GM19468 (cell line): Measurements from ENCODE around the gene GNA14.

Source experiments
- ATAC-seq: cut with Tn5 transposase; IDR thresholded peaks from one replicate; pipeline ENCODE4 v1.9.1; 2021; ENCODE audit warnings: mild to moderate bottlenecking, moderate library complexity, moderate number of reproducible peaks; ENCODE audit not compliant: unreplicated experiment; ENCODE audit errors: extremely low read depth

GNA14 gene

DNA sequence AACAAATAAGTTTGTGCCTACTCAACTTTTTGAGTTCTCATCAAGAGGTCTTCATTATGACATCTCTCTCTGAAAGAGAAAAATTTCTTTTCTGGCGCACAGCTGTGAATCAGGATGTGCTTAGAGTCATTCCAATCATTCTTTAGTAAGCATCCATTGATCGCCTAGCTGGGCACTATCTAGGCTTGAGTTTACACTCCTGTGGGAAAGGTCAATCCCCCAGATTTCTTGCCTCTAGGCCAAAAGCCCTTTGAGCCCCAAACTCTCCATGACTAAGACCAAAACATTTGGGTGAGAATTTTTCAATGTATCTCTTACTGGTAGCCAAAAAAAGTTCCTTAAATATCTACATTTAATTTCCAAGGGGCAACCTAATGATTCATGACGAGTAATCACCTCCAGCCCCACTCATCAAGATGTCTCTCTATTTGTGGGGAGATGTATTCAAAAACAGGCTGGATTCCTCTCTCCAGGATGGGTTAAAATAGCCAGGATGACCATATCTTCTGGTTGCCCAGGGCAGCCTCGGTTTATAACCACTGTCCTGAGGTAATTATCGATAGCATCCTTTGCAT is 101.7 kb downstream of the GNA14 start:
- no peak for ATAC-seq

- no peak for ATAC-seq
These were observed 103.6 kb downstream of the GNA14 start for GRCh38 chr9:77544546-77544945.

- no peak for ATAC-seq
These were observed 104.8 kb downstream of the GNA14 start for GRCh38 chr9:77543131-77543822.

GRCh38 chr9:77541600-77541999 is 106.5 kb downstream of the GNA14 start:
- no peak for ATAC-seq

DNA sequence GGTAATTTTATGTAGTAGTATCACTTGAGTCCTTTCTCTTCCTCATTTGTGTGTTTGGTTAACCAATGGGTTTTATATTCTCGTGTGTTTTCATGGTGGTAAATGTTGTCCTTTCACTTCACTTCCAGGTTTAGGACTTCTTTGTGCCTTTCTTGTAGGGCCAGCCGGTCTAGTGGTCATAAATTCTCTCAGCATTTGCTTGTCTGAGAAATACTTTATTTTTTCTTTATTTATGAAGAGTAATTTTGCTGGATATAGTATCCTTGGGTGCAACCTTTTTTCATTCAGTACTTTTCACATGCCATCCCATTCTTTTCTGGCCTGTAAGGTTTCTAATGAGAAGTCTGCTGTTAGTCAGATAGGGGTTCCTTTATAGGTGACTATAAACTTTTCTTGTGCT is 107.1 kb downstream of the GNA14 start:
- no peak for ATAC-seq

DNA sequence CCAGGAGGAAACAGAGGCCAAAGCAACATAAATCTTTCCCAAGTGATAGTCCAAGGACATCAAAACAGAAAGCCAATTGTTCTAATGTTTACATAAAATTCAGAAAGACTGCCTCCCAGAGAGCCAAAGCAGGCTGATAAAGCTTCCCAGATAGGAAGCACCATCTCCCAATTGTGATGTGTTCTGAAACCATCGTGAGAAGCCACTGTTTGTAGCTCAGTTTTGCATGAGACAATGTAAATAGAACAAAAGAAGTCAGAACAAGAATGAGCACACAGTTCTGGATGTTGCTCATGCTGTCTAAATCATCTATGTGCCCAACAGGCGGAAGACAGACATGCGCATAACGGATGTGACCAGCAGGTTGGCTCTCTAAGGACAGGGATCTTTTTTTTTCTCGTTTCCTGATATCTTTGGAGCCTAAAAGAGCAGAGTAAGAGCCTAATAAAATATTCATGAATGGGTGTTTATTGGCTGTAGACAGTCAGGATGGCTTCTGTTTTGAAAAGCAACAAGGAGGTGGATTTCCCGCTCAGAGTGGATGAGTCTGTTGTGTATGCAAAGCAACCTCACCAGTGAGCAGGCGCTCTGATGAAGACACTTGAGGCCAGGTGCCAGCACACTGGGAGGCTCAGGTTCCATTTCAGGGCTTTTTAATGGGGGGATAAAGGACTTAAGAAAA is 113.6 kb downstream of the GNA14 start:
- ATAC-seq, result no peak

DNA sequence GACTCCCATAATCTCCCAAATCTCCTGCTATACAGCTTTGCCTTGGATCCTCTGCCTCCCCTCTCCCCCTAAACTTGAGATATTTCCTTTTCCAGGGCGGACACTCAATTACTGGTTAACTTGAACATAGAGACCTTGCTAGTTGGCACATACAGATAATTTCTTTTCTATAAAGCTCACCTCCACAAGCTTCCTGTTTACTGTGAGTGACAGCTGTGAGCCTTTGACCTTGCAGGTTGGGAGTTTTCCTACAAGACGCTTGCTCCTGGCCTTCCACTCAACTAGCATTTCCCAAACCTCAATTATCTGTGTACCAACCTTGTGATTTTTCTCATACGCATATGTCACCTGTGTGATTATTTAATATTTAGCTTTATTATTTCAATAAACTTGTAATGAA is 114.5 kb downstream of the GNA14 start:
- no peak for ATAC-seq

DNA sequence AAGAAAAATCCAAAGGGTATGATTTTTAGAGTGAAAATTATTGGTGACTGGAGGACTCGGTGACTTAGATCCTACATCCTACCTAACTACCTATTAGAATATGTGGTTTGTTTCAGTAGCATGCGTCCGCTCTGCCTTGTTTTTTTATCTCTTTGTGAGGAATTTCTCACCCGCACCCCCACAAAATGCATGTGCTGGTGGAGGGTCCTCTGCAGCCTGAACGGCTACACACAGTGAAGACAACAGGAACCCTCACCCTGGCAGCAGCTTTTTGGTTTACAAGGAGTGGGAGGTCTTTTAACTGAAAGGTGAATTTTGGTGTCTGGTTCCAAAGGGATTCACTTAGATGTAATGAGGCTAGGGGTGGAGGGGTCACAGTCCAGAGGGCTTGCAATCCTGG is 115.5 kb downstream of the GNA14 start:
- no peak for ATAC-seq

GRCh38 chr9:77531400-77531799 is 116.7 kb downstream of the GNA14 start:
- no peak for ATAC-seq

GRCh38 chr9:77523891-77524290 is 124.2 kb downstream of the GNA14 start:
- ATAC-seq, result no peak

DNA sequence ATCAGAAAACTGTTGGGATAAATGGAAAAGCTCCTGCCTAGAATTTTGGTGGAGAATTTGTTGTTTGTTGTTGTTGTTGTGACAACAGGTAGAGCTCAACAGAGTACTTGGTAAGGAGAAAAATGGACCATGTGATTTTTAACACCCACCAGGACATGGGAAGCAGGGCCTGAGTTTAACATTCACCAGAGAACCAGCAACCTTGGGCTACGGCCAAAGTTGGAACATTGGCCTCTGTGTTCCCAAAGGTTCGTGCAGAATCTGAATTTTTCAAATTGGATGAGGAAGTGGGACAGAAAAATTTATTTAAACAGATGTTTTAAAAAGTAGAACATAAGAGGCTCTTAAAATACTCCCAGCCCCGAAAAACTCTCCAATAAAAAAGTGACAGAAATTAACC is 127.0 kb downstream of the GNA14 start:
- no peak for ATAC-seq

- ATAC-seq, result no peak
These were observed 129.4 kb downstream of the GNA14 start for GRCh38 chr9:77518688-77519087.

DNA sequence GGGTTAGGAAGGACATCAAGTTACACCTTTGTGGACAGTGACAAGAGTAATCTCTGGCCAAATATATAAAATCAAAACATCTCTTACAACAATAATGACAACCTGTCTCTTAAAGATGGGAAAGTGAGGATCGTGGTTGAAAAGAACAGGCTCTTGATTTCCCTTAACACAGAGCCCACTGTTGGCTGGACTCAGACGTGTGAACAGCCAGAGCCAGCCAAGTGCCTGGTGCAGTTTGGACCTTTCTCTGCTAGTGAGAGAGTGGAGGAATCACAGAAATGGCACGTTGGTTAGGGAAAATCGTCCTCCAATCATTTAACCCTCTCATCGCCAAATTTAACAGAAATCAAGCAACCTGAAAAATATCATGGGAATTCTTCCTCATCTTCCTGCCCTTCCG is 131.3 kb downstream of the GNA14 start:
- ATAC-seq, result no peak

- ATAC-seq, result no peak
These were observed 133.0 kb downstream of the GNA14 start for GRCh38 chr9:77514886-77515711.

DNA sequence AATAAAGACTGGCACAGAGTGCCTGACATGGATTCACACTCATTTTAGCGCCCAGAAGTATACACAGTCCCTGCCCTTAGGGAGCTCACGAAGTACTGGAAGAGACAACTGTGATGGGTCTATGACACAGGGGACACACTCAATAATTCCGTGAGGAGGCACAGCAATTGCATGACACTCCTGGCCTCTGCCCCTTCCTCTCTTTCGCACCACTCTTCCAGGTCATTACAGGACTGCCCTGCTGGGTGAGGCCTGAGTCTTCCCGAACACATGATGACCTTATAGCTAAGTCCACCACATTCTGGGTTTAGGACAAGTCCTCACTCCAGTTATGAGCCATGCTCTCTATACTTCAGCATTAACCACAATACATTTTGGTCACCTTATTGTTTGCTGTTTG is 134.7 kb downstream of the GNA14 start:
- no peak for ATAC-seq

DNA sequence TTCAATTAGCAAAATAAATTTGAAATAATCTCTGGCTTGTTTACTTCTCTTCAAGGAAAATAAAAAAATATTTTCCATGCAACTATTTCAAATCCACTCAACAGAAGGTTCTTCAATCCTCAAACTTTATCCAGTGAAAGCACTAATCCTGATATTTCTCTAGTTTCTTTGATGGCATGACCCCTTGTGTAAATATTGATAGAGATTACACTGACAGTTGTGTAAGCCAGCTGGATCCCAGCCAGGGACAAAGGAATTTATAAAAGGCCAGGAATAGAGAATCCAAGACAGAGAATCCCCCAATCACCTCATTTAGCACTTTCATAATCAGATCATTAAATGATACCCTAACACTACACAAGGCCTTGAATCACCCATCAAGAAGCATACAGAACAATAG is 135.2 kb downstream of the GNA14 start:
- ATAC-seq, result no peak

DNA sequence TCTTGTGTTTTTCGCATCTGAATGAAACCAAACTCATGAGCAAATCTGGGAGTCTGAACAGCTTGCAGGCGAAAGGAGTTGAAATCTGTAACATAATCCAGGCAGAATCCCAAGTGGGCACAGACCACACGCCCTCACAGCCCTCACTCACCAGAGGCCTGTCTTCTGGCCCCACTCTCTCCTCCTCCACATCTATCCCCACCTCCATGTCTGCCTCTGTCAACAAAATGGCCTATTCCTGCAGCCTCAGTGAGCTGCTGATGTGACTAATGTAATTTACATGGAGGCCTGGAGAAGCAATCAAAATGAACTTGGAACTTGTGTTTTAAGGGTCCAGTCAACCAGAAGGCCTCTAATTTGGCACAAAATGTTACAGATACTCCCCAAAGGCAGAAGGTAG is 136.6 kb downstream of the GNA14 start:
- ATAC-seq, result no peak

DNA sequence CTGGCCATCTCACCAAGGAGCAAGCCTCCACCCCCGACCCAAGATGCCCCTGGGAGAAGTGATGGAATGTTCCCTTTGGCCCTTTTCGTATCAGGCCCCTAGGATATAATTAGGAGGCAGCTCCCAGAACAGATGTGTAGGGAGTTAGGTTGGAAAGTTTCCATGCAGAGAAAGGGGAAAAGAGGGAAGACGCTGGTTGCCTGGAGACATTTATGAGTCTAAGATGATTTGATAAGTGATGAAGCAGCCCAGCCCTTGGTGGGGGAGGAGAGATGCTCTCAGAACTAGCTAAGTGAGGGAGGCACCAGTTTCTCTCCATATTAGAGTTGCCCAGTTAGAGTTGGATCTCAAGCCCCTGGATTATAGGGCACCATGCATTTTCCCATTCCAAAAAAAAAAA is 137.5 kb downstream of the GNA14 start:
- ATAC-seq, result no peak

DNA sequence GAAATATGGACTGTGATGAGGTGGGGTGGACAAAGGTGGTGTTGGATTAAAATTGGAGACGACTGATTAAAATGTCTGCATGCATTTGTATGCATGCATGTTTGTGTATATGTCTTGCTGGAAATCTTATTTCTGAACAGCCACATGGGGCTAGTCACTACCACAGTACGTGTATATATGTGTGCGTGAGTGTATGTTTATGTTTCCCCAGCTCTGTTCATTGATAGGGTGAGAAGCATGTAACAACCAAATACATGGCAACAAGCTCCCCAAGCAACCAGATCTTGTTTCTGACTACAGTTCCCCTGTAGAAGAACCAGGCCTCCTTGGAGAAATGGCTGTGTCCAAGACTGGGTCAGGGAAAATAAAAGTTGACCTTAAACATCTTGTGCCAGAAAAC is 139.7 kb downstream of the GNA14 start:
- no peak for ATAC-seq

- no peak for ATAC-seq
These were observed 140.7 kb downstream of the GNA14 start for GRCh38 chr9:77507212-77507961.
